Adrenal gland (tissue), 5 donors: ENCODE results near the gene CHD9.

Experiments
- CTCF ChIP-seq, 6 experiments: fragments of 450-650 bp in 4 of 6; fragments of 200-600 bp in 2 of 6; sonication (generic) in 1 of 6; IDR thresholded peaks; 1 replicate in 5 of 6; 2 replicates in 1 of 6; pipeline versions ENCODE4 v1.5.1 to v1.8.0; 2016 to 2021; ENCODE audit warnings: antibody characterized with exemption in 6 of 6, mild to moderate bottlenecking in 2 of 6, moderate library complexity in 1 of 6
- POLR2A ChIP-seq, 2 donors: fragments of 450-650 bp; IDR thresholded peaks; one replicate each; pipeline ENCODE4 v1.6.1; 2017; ENCODE audit warnings: antibody characterized with exemption in 2 of 2, mild to moderate bottlenecking in 2 of 2, moderate library complexity in 1 of 2
- donor health status: DM: no; HTN: no; CAD: no.

GRCh38 chr16:53115047-53115446 lies 60.3 kb downstream of the CHD9 start:
- no peak for TF ChIP-seq CTCF (IDR thresholded peaks at IDR 0.05)
- no peak for TF ChIP-seq POLR2A (IDR thresholded peaks at IDR 0.05)
